ENCODE results near the gene FNTB. TPM values are rescaled to one million over a fixed set of nuclear protein-coding genes. Genes with fewer than 3 reads are reported as not detected.

FNTB gene
- total and polyA plus RNA-seq, 2 donors (not counting 1 experiment from before 2014, with no cell fraction given), result 6.6 to 10.2 TPM

DNA sequence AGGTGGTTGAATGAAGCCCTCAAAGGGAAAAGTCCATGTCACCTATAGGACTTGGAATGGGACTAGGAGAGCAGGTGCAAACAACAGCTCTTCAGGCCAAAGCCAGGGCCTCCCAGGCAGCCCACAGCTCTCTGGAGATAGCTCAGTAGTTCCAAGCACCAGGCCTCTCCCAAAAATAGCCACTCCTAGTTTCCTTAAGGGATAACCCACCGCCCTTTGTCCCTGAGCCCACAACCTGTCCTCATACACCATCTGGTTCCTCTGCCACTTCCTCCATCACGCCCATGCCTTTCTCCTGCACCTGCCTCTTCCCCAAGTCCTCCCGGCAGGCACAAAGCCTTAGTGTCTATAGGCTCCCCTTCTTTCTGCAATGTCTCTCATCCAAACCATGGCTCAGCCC lies 16.7 kb upstream of the FNTB start:
- Mint-ChIP-seq H3K4me3 (peak overlapping the region; percentile 18), H3K27ac (no peak overlapping the region), H3K4me1 (peaks cover 6% of the 10 kb centered on the region), H3K27me3 (peaks cover 15% of the 10 kb centered on the region), H3K9me3 (ENCODE audit: insufficient read depth) (no peaks in the 10 kb centered on the region)
- H3K9ac ChIP-seq (ENCODE audit: low read length), result no peak overlapping the region
- no peak for DNase-seq
- no peak overlapping the region for H3K4me3 ChIP-seq (ENCODE audit: control extremely low read depth in 1 of 5, extremely low read depth in 1 of 5, insufficient read depth in 1 of 5, low read depth in 2 of 5, low read length in 4 of 5)
- no peaks in the 10 kb centered on the region for H3K79me2 ChIP-seq (ENCODE audit: control insufficient read depth, insufficient read depth, low read length)
- intact Hi-C loops (cut with micrococcal nuclease), result loop anchor here (5.0 kb wide), 1 partner anchor 58 kb away; the partner anchor contains the start of gene CHURC1
- H3K4me1 ChIP-seq (ENCODE audit: control insufficient read depth in 2 of 2, insufficient read depth in 2 of 2, low read length in 2 of 2), result peaks cover 11% of the 10 kb centered on the region in 2 donors
- no peak for TF ChIP-seq EZH2 (IDR thresholded peaks at IDR 0.05; ENCODE audit: borderline replicate concordance, insufficient read depth, low read depth, low read length, poor library complexity, severe bottlenecking)
- TF ChIP-seq, protein P1, sequence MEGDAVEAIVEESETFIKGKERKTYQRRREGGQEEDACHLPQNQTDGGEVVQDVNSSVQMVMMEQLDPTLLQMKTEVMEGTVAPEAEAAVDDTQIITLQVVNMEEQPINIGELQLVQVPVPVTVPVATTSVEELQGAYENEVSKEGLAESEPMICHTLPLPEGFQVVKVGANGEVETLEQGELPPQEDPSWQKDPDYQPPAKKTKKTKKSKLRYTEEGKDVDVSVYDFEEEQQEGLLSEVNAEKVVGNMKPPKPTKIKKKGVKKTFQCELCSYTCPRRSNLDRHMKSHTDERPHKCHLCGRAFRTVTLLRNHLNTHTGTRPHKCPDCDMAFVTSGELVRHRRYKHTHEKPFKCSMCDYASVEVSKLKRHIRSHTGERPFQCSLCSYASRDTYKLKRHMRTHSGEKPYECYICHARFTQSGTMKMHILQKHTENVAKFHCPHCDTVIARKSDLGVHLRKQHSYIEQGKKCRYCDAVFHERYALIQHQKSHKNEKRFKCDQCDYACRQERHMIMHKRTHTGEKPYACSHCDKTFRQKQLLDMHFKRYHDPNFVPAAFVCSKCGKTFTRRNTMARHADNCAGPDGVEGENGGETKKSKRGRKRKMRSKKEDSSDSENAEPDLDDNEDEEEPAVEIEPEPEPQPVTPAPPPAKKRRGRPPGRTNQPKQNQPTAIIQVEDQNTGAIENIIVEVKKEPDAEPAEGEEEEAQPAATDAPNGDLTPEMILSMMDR (IDR thresholded peaks at IDR 0.05), result no peak
- ChIA-PET CTCF (no interaction called here), POLR2A (no interaction called here)
- no peaks in the 10 kb centered on the region for H3K9me3 ChIP-seq (ENCODE audit: control extremely low read depth in 1 of 3, control insufficient read depth in 2 of 3, insufficient read depth in 1 of 3, low read length in 2 of 3)
- H3K27me3 ChIP-seq (replicated peaks in 1 of 4; ENCODE audit: control extremely low read depth in 1 of 4, control insufficient read depth in 3 of 4, insufficient read depth in 4 of 4, low read length in 3 of 4), result peaks cover 0 to 27% (median 9%) of the 10 kb centered on the region in 4 experiments
- no peak overlapping the region for H3K4me2 ChIP-seq (replicated peaks; ENCODE audit: low read depth, low read length, poor library complexity, severe bottlenecking)
- H4K20me1 ChIP-seq (ENCODE audit: control insufficient read depth, insufficient read depth, low read length, poor library complexity, severe bottlenecking), result no peaks in the 10 kb centered on the region
- no peak overlapping the region for H2AFZ ChIP-seq (ENCODE audit: insufficient read depth, low read depth, low read length, poor library complexity, severe bottlenecking)
- H3K27ac ChIP-seq (ENCODE audit: low read length in 2 of 2), result no peak overlapping the region
- no peak for ATAC-seq (ENCODE audit: low read depth)
- H3K36me3 ChIP-seq (replicated peaks in 1 of 2; ENCODE audit: control extremely low read depth in 1 of 2, control insufficient read depth in 1 of 2, extremely low read depth in 1 of 2, insufficient read depth in 2 of 2, low read length in 1 of 2), result no peaks in the 10 kb centered on the region
- 4% methylated on average over 3 of the region's 3 CpGs for WGBS (ENCODE audit: insufficient coverage)

DNA sequence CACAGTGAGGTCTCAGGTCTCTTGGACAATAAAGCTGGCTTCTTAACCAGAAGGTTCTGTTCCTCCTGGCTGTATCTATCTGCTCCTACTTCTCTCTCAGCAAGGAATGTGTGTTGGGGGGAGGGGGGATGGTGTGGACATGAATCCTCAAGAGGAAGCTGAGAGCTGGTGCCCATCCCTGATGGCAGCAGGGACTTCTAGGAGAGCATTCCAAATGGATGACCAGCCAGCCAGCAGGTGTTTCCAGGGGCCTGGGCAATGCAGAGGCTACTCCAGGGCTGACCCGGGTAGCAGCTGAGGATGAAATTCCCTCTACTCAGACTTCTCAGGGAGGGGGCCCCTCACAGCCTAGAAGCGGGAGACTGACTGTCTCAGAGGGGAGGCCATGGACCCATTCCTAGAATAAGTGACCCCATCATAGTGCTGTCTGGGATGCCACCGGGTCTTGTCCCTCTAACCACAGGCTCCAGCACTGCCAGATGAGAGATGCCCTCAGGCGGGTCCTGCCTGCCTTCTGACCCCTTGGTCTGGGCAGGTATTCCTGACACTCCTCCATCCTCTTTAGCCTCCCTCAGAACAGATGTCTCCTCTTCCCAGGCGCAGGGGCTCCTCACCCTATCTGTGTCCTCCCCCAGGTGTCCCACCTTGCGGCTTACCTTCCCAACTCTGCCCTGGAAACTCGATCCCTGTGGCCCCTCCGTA lies 15.8 kb upstream of the FNTB start:
- 89% methylated on average over 7 of the region's 8 CpGs for WGBS (ENCODE audit: insufficient coverage)
- Mint-ChIP-seq H3K27ac (no peak overlapping the region), H3K9me3 (ENCODE audit: insufficient read depth) (no peaks in the 10 kb centered on the region), H3K4me3 (peak overlapping the region; percentile 81), H3K4me1 (peaks cover 6% of the 10 kb centered on the region), H3K27me3 (peaks cover 16% of the 10 kb centered on the region)
- H3K79me2 ChIP-seq (ENCODE audit: control insufficient read depth, insufficient read depth, low read length), result no peaks in the 10 kb centered on the region
- H3K27ac ChIP-seq (ENCODE audit: low read length in 2 of 2), result no peak overlapping the region
- H3K9me3 ChIP-seq (ENCODE audit: control extremely low read depth in 1 of 3, control insufficient read depth in 2 of 3, insufficient read depth in 1 of 3, low read length in 2 of 3), result no peaks in the 10 kb centered on the region
- no peak for ATAC-seq (ENCODE audit: low read depth)
- H3K4me1 ChIP-seq (ENCODE audit: control insufficient read depth in 2 of 2, insufficient read depth in 2 of 2, low read length in 2 of 2), result peaks cover 11% of the 10 kb centered on the region in 2 donors
- TF ChIP-seq, protein P1 (IDR thresholded peaks at IDR 0.05), result no peak
- TF ChIP-seq EZH2 (IDR thresholded peaks at IDR 0.05; ENCODE audit: borderline replicate concordance, insufficient read depth, low read depth, low read length, poor library complexity, severe bottlenecking), result no peak
- ChIA-PET CTCF (no interaction called here), POLR2A (interaction anchor here (0.6 kb wide), 2 partner anchors 50 to 445 kb away, joined by 3 to 6 read pairs; no protein-coding TSS in a partner anchor)
- peak; percentile 18 for DNase-seq
- no peaks in the 10 kb centered on the region for H4K20me1 ChIP-seq (ENCODE audit: control insufficient read depth, insufficient read depth, low read length, poor library complexity, severe bottlenecking)
- peak overlapping the region; percentile 60 for H3K9ac ChIP-seq (ENCODE audit: low read length)
- H3K36me3 ChIP-seq (replicated peaks in 1 of 2; ENCODE audit: control extremely low read depth in 1 of 2, control insufficient read depth in 1 of 2, extremely low read depth in 1 of 2, insufficient read depth in 2 of 2, low read length in 1 of 2), result no peaks in the 10 kb centered on the region
- intact Hi-C loops (cut with micrococcal nuclease), result loop anchor here (5.0 kb wide), 1 partner anchor 59 kb away; the partner anchor contains the start of gene CHURC1
- H3K4me3 ChIP-seq (ENCODE audit: control extremely low read depth in 1 of 5, extremely low read depth in 1 of 5, insufficient read depth in 1 of 5, low read depth in 2 of 5, low read length in 4 of 5), result peak overlapping the region in 1 of 5 experiments; percentile 62
- peak overlapping the region; percentile 96 for H3K4me2 ChIP-seq (replicated peaks; ENCODE audit: low read depth, low read length, poor library complexity, severe bottlenecking)
- H2AFZ ChIP-seq (ENCODE audit: insufficient read depth, low read depth, low read length, poor library complexity, severe bottlenecking), result peak overlapping the region; percentile 77
- H3K27me3 ChIP-seq (replicated peaks in 1 of 4; ENCODE audit: control extremely low read depth in 1 of 4, control insufficient read depth in 3 of 4, insufficient read depth in 4 of 4, low read length in 3 of 4), result peaks cover 0 to 27% (median 9%) of the 10 kb centered on the region in 4 experiments
